GM18870 (cell line): ENCODE data around the gene ADD2.

Experiments used
- ATAC-seq: cut with Tn5 transposase; IDR thresholded peaks from one replicate; pipeline ENCODE4 v1.9.1; 2021; ENCODE audit warnings: moderate library complexity; ENCODE audit not compliant: unreplicated experiment

Gene ADD2

GRCh38 chr2:70724366-70724765 is 43.6 kb downstream of the ADD2 start:
- no peak for ATAC-seq

GRCh38 chr2:70723286-70723885 is 44.6 kb downstream of the ADD2 start:
- ATAC-seq: no peak

GRCh38 chr2:70720124-70720523 is 47.9 kb downstream of the ADD2 start:
- ATAC-seq: no peak

GRCh38 chr2:70719231-70719630 is 48.8 kb downstream of the ADD2 start:
- no peak for ATAC-seq

- ATAC-seq: no peak
Measured at GRCh38 chr2:70718736-70719135, 49.3 kb downstream of the ADD2 start.

- no peak for ATAC-seq
Measured at GRCh38 chr2:70718241-70718640, 49.8 kb downstream of the ADD2 start.

GRCh38 chr2:70717431-70718038 is 50.5 kb downstream of the ADD2 start:
- ATAC-seq: no peak

- no peak for ATAC-seq
Measured at GRCh38 chr2:70716951-70717350, 51.0 kb downstream of the ADD2 start.

GRCh38 chr2:70716131-70716743 is 51.8 kb downstream of the ADD2 start:
- ATAC-seq: no peak

- no peak for ATAC-seq
Measured at GRCh38 chr2:70715071-70715985, 52.7 kb downstream of the ADD2 start.

GRCh38 chr2:70714141-70714905 is 53.7 kb downstream of the ADD2 start:
- no peak for ATAC-seq

GRCh38 chr2:70712916-70713315 is 55.1 kb downstream of the ADD2 start:
- ATAC-seq: no peak

GRCh38 chr2:70711191-70711590 is 56.8 kb downstream of the ADD2 start:
- ATAC-seq: no peak

- ATAC-seq: no peak
Measured at GRCh38 chr2:70710038-70710690, 57.8 kb downstream of the ADD2 start.

GRCh38 chr2:70709275-70710037 is 58.5 kb downstream of the ADD2 start:
- no peak for ATAC-seq

GRCh38 chr2:70708376-70709199 is 59.4 kb downstream of the ADD2 start:
- ATAC-seq: no peak

GRCh38 chr2:70707706-70708105 is 60.3 kb downstream of the ADD2 start:
- no peak for ATAC-seq

- ATAC-seq: no peak
Measured at GRCh38 chr2:70706026-70706795, 61.8 kb downstream of the ADD2 start.
